ENCODE data around the gene PADI3.
"Not testable (repeated sequence)": the region's sequence is repeated elsewhere in the genome, so short reads cannot be mapped to it uniquely, and the experiment has no call there.

Gene PADI3

GRCh38 chr1:17241011-17241779 lies 7.7 kb upstream of the PADI3 start:
- DNase-seq (ENCODE audit: low read depth in 1 of 2, low spot score in 1 of 2): not testable (repeated sequence)

GRCh38 chr1:17241780-17242074 lies 7.2 kb upstream of the PADI3 start:
- not testable (repeated sequence) for DNase-seq (ENCODE audit: low read depth in 1 of 2, low spot score in 1 of 2)

GRCh38 chr1:17243274-17243673 lies 5.6 kb upstream of the PADI3 start:
- no peak for DNase-seq (ENCODE audit: low read depth in 1 of 2, low spot score in 1 of 2)

GRCh38 chr1:17244821-17245740 lies 3.8 kb upstream of the PADI3 start:
- no peak for DNase-seq (ENCODE audit: low read depth in 1 of 2, low spot score in 1 of 2)

GRCh38 chr1:17245816-17246325 lies 3.0 kb upstream of the PADI3 start:
- DNase-seq (ENCODE audit: low read depth in 1 of 2, low spot score in 1 of 2): no peak

GRCh38 chr1:17246971-17247370 lies 1.9 kb upstream of the PADI3 start:
- DNase-seq (ENCODE audit: low read depth in 1 of 2, low spot score in 1 of 2): no peak

GRCh38 chr1:17250601-17251000 lies 1.7 kb downstream of the PADI3 start:
- no peak for DNase-seq (ENCODE audit: low read depth in 1 of 2, low spot score in 1 of 2)

- DNase-seq (ENCODE audit: low read depth in 1 of 2, low spot score in 1 of 2): no peak
Observed at GRCh38 chr1:17251246-17251645, 2.3 kb downstream of the PADI3 start.

- no peak for DNase-seq (ENCODE audit: low read depth in 1 of 2, low spot score in 1 of 2)
Observed at GRCh38 chr1:17251701-17252376, 2.9 kb downstream of the PADI3 start.

- DNase-seq (ENCODE audit: low read depth in 1 of 2, low spot score in 1 of 2): no peak
Observed at GRCh38 chr1:17255336-17255735, 6.4 kb downstream of the PADI3 start.

GRCh38 chr1:17258116-17258757 lies 9.3 kb downstream of the PADI3 start:
- DNase-seq (ENCODE audit: low read depth in 1 of 2, low spot score in 1 of 2): no peak

GRCh38 chr1:17258758-17259130 lies 9.8 kb downstream of the PADI3 start:
- DNase-seq (ENCODE audit: low read depth in 1 of 2, low spot score in 1 of 2): no peak

- DNase-seq (ENCODE audit: low read depth in 1 of 2, low spot score in 1 of 2): no peak
Observed at GRCh38 chr1:17259233-17259873, 10.5 kb downstream of the PADI3 start.

GRCh38 chr1:17260264-17260663 lies 11.4 kb downstream of the PADI3 start:
- no peak for DNase-seq (ENCODE audit: low read depth in 1 of 2, low spot score in 1 of 2)

GRCh38 chr1:17260738-17261137 lies 11.8 kb downstream of the PADI3 start:
- no peak for DNase-seq (ENCODE audit: low read depth in 1 of 2, low spot score in 1 of 2)

- DNase-seq (ENCODE audit: low read depth in 1 of 2, low spot score in 1 of 2): no peak
Observed at GRCh38 chr1:17263936-17264335, 15.0 kb downstream of the PADI3 start.

- DNase-seq (ENCODE audit: low read depth in 1 of 2, low spot score in 1 of 2): no peak
Observed at GRCh38 chr1:17264470-17264869, 15.6 kb downstream of the PADI3 start.

- DNase-seq (ENCODE audit: low read depth in 1 of 2, low spot score in 1 of 2): no peak
Observed at GRCh38 chr1:17265162-17265561, 16.3 kb downstream of the PADI3 start.

GRCh38 chr1:17265950-17266349 lies 17.1 kb downstream of the PADI3 start:
- no peak for DNase-seq (ENCODE audit: low read depth in 1 of 2, low spot score in 1 of 2)

- no peak for DNase-seq (ENCODE audit: low read depth in 1 of 2, low spot score in 1 of 2)
Observed at GRCh38 chr1:17270891-17271765, 22.2 kb downstream of the PADI3 start.
